ENCODE data around the gene RSPO3. TPM values are rescaled to one million over a fixed set of nuclear protein-coding genes. Genes with fewer than 3 reads are reported as not detected.

The RSPO3 gene
- total RNA-seq, 4 donors from 2014 or later: 61.0 to 117 (median 79.6) TPM

GRCh38 chr6:127128066-127128465 is 9.6 kb downstream of the RSPO3 start:
- Histone ChIP-seq H3K27me3 (no peaks in the 10 kb centered on the region), H3K9me3 (no peaks in the 10 kb centered on the region), H3K27ac (no peak overlapping the region), H3K4me1 (peaks cover 0 to 77% (median 13%) of the 10 kb centered on the region in 3 donors), H3K4me3 (no peak overlapping the region), H3K36me3 (no peaks in the 10 kb centered on the region)
- WGBS, 2 donors (ENCODE audit: low coverage in 1 of 2): 93 to 94% methylated on average over 1 of the region's 1 CpG
- TF ChIP-seq POLR2AphosphoS5 (IDR thresholded peaks at IDR 0.05) (no peak), CTCF (IDR thresholded peaks at IDR 0.05) (no peak), EP300 (IDR thresholded peaks at IDR 0.05) (no peak), POLR2A (IDR thresholded peaks at IDR 0.05) (no peak)
- no peak for ATAC-seq

- no peak for ATAC-seq
- TF ChIP-seq EP300 (IDR thresholded peaks at IDR 0.05): no peak
- no peak for TF ChIP-seq CTCF (IDR thresholded peaks at IDR 0.05)
- TF ChIP-seq POLR2AphosphoS5 (IDR thresholded peaks at IDR 0.05): no peak
- TF ChIP-seq POLR2A (IDR thresholded peaks at IDR 0.05): no peak
- H3K27me3 ChIP-seq: no peaks in the 10 kb centered on the region
- H3K9me3 ChIP-seq: no peaks in the 10 kb centered on the region
- H3K36me3 ChIP-seq: no peaks in the 10 kb centered on the region
- H3K4me3 ChIP-seq: no peak overlapping the region
- WGBS, 2 donors (ENCODE audit: low coverage in 1 of 2): 27 to 87% methylated on average over 3 to 4 of the region's 4 CpGs
- H3K27ac ChIP-seq: peak overlapping the region in 1 of 4 donors; percentile 13
- peaks cover 0 to 83% (median 13%) of the 10 kb centered on the region in 3 donors for H3K4me1 ChIP-seq
Observed at GRCh38 chr6:127129251-127129650, 10.8 kb downstream of the RSPO3 start.

DNA sequence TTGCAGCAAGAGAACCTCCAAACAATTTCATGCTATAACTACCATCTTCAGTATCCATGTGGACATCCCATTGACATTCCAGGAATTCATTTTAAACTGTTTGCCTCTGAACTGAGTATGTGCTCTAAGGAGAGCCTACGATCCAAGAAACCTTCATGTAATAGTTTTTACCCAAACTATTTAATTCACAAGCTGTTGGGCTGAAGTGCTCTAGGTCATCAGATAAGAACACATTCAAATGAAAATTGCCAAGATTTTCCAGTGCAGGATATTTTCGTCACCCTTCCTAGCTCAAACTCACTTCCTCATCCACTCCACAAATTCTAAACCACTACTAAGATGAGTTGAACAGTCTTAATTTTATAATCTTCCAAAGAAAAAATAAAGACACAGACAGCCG is 12.8 kb downstream of the RSPO3 start:
- Histone ChIP-seq H3K36me3 (no peaks in the 10 kb centered on the region), H3K9me3 (no peaks in the 10 kb centered on the region), H3K4me3 (no peak overlapping the region), H3K4me1 (peaks cover 0 to 72% (median 13%) of the 10 kb centered on the region in 3 donors), H3K27ac (no peak overlapping the region), H3K27me3 (no peaks in the 10 kb centered on the region)
- ATAC-seq: no peak
- no peak for TF ChIP-seq EP300 (IDR thresholded peaks at IDR 0.05)
- no peak for TF ChIP-seq CTCF (IDR thresholded peaks at IDR 0.05)
- no peak for TF ChIP-seq POLR2A (IDR thresholded peaks at IDR 0.05)
- TF ChIP-seq POLR2AphosphoS5 (IDR thresholded peaks at IDR 0.05): no peak
- WGBS, 2 donors (ENCODE audit: low coverage in 1 of 2): 22 to 59% methylated on average over 3 of the region's 3 CpGs

DNA sequence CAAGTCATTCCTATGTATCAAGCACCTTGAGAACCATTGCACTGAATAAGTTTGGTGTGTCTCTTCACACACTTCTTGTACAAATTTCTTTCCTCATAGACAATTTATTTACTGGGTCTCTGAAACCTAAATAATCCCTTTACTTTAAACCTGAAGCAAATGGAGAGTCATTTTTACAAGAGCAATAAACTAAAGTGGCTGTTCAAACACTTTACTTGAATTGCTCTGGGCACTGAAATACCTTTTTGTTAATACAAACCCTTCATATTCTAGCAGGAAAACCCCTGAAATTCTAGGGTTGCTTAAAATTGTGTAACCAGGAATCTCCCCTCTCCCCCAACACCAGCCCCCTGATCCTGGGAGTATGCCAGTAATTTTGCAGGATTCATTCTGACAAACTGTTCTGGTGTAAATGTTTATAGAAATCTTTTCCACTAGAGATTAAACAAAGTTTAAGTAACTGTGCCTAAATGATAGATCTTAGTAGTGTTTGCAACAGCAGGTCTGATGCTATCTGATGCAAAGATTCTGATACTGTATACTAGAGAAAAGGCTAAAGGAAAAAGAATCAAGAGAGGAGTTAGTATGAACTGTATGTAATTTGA is 13.4 kb downstream of the RSPO3 start:
- ATAC-seq: no peak
- Histone ChIP-seq H3K4me3 (no peak overlapping the region), H3K27ac (no peak overlapping the region), H3K9me3 (no peaks in the 10 kb centered on the region), H3K27me3 (no peaks in the 10 kb centered on the region), H3K4me1 (peaks cover 0 to 66% (median 9%) of the 10 kb centered on the region in 3 donors), H3K36me3 (no peaks in the 10 kb centered on the region)
- TF ChIP-seq EP300 (IDR thresholded peaks at IDR 0.05) (no peak), POLR2A (IDR thresholded peaks at IDR 0.05) (no peak), CTCF (IDR thresholded peaks at IDR 0.05) (no peak), POLR2AphosphoS5 (IDR thresholded peaks at IDR 0.05) (no peak)

DNA sequence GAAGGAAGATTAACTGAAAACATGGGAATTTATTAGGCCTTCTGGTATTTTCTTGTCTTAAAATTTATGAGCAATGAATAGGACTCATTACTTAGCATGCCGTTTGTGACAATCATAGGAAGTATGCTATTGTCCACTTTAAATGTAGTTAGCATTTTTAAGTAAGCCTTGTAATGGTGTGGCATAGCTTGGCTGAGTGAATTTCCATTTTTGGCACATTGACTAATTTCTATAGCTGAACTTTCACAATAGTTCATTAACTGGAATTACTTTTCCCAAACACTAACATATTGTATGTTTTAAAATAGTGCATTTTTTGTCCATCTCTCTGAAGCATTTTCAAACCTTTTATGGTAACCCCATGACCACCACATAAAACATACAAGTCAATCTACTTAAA is 15.7 kb downstream of the RSPO3 start:
- WGBS, 2 donors (ENCODE audit: low coverage in 1 of 2): 16 to 92% methylated on average over 1 of the region's 1 CpG

More for the DNA sequence above, 15.7 kb downstream of the RSPO3 start:
- no peaks in the 10 kb centered on the region for H3K27me3 ChIP-seq
- H3K4me3 ChIP-seq: no peak overlapping the region
- TF ChIP-seq CTCF (IDR thresholded peaks at IDR 0.05) (no peak), POLR2A (IDR thresholded peaks at IDR 0.05) (no peak), POLR2AphosphoS5 (IDR thresholded peaks at IDR 0.05) (no peak), EP300 (IDR thresholded peaks at IDR 0.05) (no peak)
- no peak overlapping the region for H3K27ac ChIP-seq
- H3K36me3 ChIP-seq: no peaks in the 10 kb centered on the region
- H3K9me3 ChIP-seq: no peaks in the 10 kb centered on the region
- ATAC-seq: no peak
- H3K4me1 ChIP-seq: peaks cover 0 to 59% (median 8%) of the 10 kb centered on the region in 3 donors
